Measurements from ENCODE around the gene TBRG4. TPM values are rescaled to one million over a fixed set of nuclear protein-coding genes. Genes with fewer than 3 reads are reported as not detected.

The TBRG4 gene
- total RNA-seq, 1 donor from 2014 or later = 128 TPM

DNA sequence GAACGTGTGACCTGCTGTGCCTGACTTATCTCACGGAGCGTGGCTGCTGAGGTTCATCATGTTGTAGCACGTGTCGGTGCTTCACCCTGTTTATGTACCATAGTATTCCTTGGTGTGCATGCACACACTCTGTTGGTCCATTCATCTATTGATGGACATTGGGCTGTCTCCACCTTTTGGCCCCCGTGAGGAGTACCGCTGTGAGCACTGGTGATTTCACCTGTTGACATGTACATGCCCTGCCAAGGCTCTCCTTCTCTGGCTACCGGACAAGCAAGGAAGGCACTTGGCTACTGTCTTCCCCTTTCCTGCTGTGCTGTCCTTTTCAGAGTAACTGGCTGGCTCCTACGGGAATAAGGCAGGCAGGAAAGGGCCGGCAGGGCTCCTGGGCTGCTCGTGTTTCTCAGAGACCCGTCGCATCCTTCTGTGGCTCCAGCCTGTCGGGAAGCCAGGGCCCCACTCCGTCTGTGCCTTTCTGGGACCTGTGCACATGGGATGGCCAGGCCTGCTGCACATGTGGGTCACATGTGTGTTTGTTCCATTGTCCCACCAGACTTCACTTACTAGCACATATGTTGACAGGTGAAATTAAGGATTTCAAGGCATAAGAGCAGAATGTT, 17.8 kb upstream of the TBRG4 start:
- H3K27me3 Mint-ChIP-seq = no peaks in the 10 kb centered on the region
- POLR2A ChIA-PET = no interaction called here

DNA sequence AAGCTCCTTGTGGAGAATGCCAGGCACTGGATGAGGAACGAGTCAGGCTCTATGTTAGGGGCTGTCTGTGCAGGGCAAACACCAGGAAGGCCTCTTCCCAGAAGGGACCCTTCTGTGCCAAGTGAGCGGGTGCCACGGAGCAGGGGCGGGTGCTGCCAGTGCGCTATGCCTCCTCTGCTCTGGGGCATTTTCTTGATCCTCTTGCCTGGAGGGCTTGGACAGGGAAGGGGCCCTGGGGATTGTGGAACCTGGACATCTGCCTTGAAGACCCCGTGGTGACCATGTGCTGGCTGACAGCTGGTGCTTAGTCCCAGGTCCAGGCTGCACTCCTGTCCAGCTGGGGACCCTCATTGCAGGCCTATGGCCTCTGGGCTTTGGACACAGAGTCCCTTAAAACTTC, 15.4 kb upstream of the TBRG4 start:
- Mint-ChIP-seq H3K27me3 (no peaks in the 10 kb centered on the region), H3K4me1 (peaks cover 10% of the 10 kb centered on the region), H3K9me3 (no peaks in the 10 kb centered on the region), H3K36me3 (ENCODE audit: low read depth) (no peaks in the 10 kb centered on the region), H3K4me3 (no peak overlapping the region), H3K27ac (no peak overlapping the region)
- ATAC-seq (ENCODE audit: low read depth) (no peak), DNase-seq (no peak)
- TF ChIP-seq, protein P1, sequence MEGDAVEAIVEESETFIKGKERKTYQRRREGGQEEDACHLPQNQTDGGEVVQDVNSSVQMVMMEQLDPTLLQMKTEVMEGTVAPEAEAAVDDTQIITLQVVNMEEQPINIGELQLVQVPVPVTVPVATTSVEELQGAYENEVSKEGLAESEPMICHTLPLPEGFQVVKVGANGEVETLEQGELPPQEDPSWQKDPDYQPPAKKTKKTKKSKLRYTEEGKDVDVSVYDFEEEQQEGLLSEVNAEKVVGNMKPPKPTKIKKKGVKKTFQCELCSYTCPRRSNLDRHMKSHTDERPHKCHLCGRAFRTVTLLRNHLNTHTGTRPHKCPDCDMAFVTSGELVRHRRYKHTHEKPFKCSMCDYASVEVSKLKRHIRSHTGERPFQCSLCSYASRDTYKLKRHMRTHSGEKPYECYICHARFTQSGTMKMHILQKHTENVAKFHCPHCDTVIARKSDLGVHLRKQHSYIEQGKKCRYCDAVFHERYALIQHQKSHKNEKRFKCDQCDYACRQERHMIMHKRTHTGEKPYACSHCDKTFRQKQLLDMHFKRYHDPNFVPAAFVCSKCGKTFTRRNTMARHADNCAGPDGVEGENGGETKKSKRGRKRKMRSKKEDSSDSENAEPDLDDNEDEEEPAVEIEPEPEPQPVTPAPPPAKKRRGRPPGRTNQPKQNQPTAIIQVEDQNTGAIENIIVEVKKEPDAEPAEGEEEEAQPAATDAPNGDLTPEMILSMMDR (IDR thresholded peaks at IDR 0.05) = no peak
- ChIA-PET CTCF (no interaction called here), POLR2A (no interaction called here)
- intact Hi-C loops (cut with micrococcal nuclease) = no loop called here

More for the DNA sequence above, 17.8 kb upstream of the TBRG4 start:
- TF ChIP-seq, protein P1 (IDR thresholded peaks at IDR 0.05) = no peak
- H3K9me3 Mint-ChIP-seq = no peaks in the 10 kb centered on the region
- H3K4me1 Mint-ChIP-seq = no peaks in the 10 kb centered on the region
- no peak overlapping the region for H3K27ac Mint-ChIP-seq
- intact Hi-C loops (cut with micrococcal nuclease) = no loop called here
- CTCF ChIA-PET = no interaction called here
- ATAC-seq (ENCODE audit: low read depth) = no peak
- H3K36me3 Mint-ChIP-seq (ENCODE audit: low read depth) = no peaks in the 10 kb centered on the region
- DNase-seq = no peak
- H3K4me3 Mint-ChIP-seq = no peak overlapping the region

DNA sequence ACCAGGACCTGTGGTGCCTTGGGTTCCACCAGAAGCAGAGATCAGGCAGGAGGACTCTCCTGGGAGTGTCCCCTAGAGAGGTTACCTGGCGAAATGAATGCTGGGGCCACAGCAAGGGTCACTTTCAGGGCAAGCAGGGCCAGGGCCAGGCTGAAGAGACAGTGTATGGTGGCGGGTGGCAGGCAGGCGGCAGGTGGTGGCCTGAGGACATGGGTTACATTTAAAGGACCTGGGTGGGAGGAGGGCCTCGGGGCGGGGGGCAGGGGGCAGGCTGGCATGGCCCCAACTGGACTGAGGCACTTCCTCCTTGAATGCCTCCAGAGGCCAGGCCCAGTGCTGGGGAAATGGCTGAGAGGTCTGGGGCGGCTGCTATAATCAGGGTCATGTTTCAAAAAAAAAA, 14.7 kb upstream of the TBRG4 start:
- intact Hi-C loops (cut with micrococcal nuclease) = no loop called here
- ATAC-seq (ENCODE audit: low read depth) (no peak), DNase-seq (no peak)
- ChIA-PET CTCF (no interaction called here), POLR2A (no interaction called here)
- Mint-ChIP-seq H3K9me3 (no peaks in the 10 kb centered on the region), H3K27me3 (no peaks in the 10 kb centered on the region), H3K27ac (no peak overlapping the region), H3K36me3 (ENCODE audit: low read depth) (no peaks in the 10 kb centered on the region), H3K4me3 (no peak overlapping the region), H3K4me1 (peaks cover 10% of the 10 kb centered on the region)
- TF ChIP-seq, protein P1 (IDR thresholded peaks at IDR 0.05) = no peak

DNA sequence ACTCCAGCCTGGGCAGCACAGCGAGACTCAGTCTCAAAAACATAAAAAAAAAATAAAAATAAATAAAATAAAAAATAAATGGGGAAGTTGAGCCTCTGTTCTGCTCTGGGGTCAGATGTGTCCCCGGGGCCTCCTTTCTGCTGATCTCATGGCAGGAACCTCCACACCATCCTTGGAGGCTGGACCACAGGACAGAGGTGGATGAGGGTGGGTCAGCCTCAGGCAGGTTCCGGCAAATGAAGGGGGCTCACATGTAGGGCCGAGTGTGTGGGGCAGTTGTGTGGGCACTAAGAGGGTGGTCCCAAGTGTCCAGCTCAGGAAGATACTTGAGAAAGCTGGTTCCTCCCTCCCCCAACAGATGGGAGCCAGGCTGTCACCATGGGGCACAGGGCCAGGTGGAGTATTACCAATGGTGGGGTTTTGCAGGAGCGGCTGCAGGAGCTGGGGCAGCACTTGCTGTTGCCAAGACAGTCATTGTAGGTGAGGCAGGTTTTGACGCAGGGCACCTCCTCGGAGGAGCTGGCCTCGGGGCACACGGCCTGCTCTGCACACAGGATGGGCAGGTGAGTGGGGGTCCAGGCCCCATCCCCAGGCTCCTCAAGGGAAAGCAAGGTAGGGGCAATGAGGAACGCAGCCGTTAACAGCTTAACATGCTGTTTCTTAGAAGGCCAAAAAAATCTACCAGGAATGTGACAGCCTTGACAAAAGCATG, 13.9 kb upstream of the TBRG4 start:
- H3K4me3 Mint-ChIP-seq = no peak overlapping the region
- TF ChIP-seq, protein P1 (IDR thresholded peaks at IDR 0.05) = no peak
- no peaks in the 10 kb centered on the region for H3K9me3 Mint-ChIP-seq
- H3K27ac Mint-ChIP-seq = no peak overlapping the region
- H3K4me1 Mint-ChIP-seq = peaks cover 10% of the 10 kb centered on the region
- no peaks in the 10 kb centered on the region for H3K36me3 Mint-ChIP-seq (ENCODE audit: low read depth)
- H3K27me3 Mint-ChIP-seq = no peaks in the 10 kb centered on the region
- DNase-seq (no peak), ATAC-seq (ENCODE audit: low read depth) (no peak)
- CTCF ChIA-PET = no interaction called here
- POLR2A ChIA-PET = no interaction called here
- intact Hi-C loops (cut with micrococcal nuclease) = no loop called here

DNA sequence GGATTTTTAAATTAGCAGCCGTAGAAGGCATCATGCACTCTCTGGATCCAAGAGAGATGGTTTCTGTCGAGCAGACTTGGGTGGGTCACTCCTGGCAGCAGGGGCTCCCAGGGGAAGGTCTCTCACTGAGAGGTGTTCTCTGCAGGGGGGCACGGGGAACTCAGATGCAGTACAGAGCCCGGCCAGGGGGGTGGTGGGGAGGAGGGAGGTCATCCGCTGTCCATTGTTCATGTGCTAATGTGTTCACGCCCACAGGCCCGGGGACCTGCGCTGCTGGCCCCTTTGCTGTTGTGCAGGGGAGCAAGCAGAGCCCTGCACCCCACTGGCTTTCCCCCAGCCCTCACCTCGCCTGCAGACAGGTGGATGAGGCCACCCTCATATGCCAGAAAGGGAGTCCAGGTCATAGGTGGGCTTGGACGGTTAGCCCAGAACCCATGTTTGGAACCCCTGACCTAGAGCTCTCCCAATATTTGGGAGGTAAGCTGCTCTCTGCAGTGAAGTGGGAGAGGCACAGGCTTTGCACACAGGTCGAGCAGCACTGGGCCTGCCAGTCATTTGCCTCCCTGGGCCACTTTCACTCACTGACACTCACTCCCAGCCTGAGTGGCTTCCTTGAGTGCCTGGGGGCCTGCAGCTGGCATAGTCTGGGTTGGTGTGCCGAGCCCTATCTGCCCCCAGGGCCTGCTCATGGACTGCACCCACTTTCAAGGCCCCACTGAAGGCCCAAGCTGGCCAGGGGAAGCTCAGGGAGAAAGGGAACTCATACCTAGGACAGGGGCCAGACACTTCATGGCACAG, 12.6 kb upstream of the TBRG4 start:
- intact Hi-C loops (cut with micrococcal nuclease) = no loop called here

More for the DNA sequence above, 12.6 kb upstream of the TBRG4 start:
- no peak for DNase-seq
- no peak for ATAC-seq (ENCODE audit: low read depth)
- ChIA-PET CTCF (no interaction called here), POLR2A (interaction anchor here (0.5 kb wide), 1 partner anchor 167 kb away, joined by 5 read pairs; no protein-coding TSS in a partner anchor)
- H3K9me3 Mint-ChIP-seq = no peaks in the 10 kb centered on the region
- H3K4me1 Mint-ChIP-seq = peaks cover 10% of the 10 kb centered on the region
- no peak overlapping the region for H3K27ac Mint-ChIP-seq
- H3K27me3 Mint-ChIP-seq = no peaks in the 10 kb centered on the region
- no peaks in the 10 kb centered on the region for H3K36me3 Mint-ChIP-seq (ENCODE audit: low read depth)
- no peak overlapping the region for H3K4me3 Mint-ChIP-seq
- TF ChIP-seq, protein P1 (IDR thresholded peaks at IDR 0.05) = no peak

Data from activated B cell treated with CpG ODN at 0.5 μM for 24 hours (primary cell).